ENCODE measurements around the gene ETAA1.

The ETAA1 gene

DNA sequence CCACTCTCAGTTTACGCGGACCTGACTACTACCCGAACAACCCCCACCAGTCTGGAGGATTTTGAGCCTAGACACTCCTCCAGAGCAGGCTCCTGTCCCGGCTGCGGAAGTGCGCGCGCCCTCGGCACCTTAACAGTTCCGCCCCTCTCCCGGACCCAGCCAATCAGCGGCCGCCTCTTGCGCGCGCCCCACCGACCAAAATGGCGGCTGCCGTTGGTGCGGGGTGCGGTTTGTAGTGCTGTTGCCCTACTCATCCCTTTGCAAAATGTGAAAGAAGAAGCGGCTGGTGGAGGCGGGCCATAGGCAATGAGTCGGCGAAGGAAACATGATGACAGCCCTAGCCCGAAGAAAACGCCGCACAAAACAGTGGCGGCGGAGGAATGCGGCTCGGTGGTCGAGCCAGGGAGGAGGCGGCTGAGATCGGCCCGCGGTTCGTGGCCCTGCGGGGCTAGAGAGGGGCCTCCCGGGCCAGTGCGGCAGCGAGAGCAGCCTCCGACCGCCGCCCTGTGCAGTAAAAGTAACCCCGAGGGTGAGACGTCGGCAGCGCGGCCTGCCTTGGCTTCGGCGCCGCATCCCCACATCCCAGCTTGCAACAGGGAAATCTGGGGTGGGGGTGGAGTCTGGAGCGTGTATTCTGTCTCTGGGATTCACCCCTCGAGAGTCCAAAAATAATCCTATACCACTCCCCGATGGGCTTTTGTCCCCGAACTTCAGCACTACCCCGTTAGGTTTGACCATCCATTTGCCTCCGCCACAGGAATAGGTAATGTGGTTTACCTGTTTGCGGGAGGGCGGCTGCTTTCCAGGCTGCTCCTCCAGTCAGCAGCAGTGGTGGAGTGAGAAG is at the start of gene ETAA1:
Gene ETAA1 (plus strand): TSS at position 191 of the 844 bp plus-strand sequence. CDS start 116 bp downstream, at position 307.
- FAIRE-seq (peak; percentile 76), DNase-seq (ENCODE audit: insufficient read length, low spot score) (peak; percentile 94)

DNA sequence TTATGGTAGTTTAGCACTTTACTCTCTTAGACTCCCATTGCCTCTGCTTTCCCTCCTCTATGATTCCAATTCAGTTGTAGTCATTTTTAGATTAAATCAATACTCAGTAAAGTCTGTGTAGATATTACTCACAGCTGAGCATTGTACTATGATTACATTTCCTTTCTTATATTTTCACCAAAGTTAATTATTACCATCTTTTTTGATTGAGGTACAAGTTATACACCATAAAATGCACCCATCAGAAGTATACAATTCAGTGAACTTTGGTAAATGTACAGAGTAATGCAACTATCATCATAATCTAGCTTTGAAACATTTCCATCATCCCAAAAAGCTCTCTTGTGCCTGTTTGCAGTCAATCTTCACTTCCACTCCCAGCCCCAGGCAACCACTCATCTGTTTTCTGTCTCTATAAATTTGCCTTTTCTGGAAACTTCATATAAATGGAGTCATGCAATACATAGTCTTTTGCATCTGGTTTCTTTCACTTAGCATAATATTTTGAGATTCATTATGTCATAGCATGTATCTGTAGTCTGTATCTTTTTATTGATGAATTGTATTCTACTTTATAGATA is 30.2 kb upstream of the ETAA1 start:
- FAIRE-seq (no peak), DNase-seq (ENCODE audit: insufficient read length, low spot score) (no peak)

DNA sequence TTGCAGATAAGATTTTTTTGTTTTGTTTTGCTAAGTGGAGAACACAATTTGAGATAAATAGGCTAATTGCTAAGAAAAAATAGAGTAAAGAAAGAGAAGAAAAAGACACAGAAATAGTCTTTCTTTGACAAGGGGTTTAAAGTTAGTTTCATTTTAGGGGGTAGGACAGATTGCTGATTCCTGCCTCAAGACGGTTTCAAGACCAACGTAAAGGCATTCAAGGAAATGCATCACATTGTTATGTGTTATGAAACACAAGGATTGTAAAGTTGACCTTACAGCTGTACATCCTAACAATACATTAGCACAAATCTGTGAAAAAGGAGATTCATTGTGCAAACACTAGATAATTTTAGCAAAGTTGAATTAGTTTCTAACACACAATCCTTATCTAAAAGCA is 22.7 kb upstream of the ETAA1 start:
- FAIRE-seq (peak; percentile 70), DNase-seq (ENCODE audit: insufficient read length, low spot score) (no peak)

DNA sequence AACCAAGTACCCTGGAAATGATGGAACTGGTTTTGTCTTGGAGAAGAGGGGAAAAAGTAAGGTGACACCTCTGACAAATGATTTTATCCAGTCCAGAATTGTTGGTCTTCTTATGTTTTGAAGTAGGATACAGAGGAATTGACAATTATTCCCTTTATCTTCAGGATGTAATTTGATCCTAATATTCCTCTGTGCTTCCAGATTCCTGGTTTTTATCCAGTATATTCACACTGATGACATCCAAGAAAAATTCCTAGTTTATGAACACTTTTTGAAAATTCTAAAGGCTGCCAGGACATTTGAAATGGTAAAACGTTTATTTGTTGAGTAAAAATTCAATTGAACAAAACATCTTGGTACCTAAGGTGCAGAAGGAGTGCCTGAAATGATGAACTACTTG is 22.2 kb upstream of the ETAA1 start:
- DNase-seq (ENCODE audit: insufficient read length, low spot score) (no peak), FAIRE-seq (no peak)

DNA sequence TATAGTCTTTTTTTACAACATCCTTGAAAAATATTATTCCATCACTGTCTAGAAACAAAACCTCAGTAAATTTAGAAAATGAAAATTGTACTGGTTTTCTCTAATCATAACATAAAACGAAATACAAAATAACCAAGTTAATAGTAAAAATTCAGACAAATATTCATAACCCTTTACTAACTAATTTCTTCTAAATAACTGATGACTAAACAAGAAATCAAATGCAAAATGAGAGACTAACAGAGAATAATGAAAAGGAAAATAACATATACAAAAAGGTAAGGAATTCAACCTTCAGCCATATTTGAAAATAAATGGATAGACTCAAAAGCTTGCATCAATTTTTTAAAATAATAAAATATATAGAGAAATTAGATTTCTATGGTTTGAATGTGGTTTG is 18.6 kb upstream of the ETAA1 start:
- no peak for DNase-seq (ENCODE audit: insufficient read length, low spot score)
- FAIRE-seq: no peak

DNA sequence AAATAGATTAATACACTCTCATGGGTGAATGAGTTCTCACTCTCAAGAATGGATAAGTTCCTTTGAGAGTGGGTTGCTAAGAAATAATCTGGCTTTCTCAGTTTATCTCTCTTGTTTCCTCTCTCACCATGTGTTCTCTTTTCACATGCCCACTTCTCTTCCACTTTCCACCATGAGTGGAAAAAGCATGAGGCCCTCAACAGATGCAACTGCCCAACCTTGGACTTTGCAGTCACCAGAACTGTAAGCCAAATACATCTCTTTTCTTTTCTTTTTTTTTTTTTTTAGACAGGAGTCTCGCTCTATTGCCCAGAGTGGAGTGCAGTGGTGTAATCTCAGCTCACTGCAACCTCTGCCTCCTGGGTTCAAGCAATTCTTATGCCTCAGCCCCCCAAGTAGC is 18.1 kb upstream of the ETAA1 start:
- DNase-seq (ENCODE audit: insufficient read length, low spot score) (no peak), FAIRE-seq (no peak)

DNA sequence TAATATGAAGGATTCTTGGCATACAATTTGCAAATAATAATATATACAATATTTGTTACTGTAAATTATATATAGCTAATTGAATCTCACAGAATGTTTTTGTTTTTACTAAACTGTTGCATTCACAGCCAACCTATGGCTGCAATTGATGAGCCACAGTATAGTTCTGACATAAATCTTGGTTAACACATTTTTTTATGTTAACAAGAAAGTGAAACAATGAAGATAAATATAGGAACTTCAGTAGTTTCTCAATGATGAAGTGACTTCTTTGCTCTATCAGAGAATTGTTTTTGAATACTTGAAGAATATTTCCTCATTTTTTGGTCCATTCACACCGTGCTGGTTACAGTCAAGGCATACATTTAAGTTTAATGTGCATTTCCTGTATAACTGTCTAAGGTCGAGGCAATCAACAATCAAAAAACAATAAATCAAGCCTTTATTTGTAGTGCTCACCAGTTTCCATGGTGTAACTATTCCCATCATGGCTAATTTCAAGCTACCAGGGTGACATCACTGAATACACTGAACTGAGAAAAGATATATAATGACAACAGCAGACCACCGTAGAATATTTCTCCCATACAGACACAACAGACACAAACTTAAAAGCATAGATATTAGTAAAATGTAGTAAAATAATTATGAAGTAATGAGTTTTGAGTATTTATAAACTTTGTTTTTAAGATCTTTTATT is 12.9 kb upstream of the ETAA1 start:
- DNase-seq (ENCODE audit: insufficient read length, low spot score) (no peak), FAIRE-seq (no peak)

DNA sequence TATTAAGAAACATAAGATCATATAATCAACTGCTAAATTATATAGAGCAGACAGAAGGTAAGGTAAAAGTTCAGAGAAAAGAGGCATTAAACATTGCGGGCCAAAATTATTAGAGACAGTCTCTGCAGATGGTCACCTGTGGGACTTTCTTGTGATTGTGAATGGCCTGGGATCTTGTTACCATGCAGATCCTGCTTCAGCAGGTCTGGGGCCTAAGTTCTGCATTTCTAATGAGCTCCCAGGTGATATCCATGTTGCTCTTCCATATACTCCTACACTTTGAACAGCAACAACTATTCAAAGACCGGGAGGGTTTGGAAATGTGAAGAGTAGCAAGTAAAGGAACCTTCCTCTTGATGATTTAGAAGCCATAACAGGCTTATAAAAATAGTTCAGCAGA is 8.5 kb upstream of the ETAA1 start:
- DNase-seq (ENCODE audit: insufficient read length, low spot score) (no peak), FAIRE-seq (no peak)

DNA sequence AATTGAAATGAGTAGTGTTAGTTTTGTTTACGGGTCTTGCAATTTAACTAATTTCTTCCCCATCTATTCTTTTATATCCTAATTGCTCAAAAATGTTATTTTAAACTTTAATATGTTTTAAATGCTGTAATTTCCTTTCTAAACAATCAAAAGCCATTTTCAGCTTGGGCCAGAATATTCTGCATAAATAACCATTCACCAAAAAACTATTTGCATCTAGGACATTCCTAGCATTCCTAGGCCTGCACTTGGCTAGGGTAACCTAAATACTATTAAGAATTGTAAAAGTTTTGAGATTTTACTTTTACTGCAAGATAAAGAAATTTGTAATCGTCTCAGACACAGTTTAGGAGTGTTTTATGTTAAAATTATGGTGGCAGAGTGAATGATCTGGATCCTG is 7.8 kb upstream of the ETAA1 start:
- no peak for DNase-seq (ENCODE audit: insufficient read length, low spot score)
- no peak for FAIRE-seq

DNA sequence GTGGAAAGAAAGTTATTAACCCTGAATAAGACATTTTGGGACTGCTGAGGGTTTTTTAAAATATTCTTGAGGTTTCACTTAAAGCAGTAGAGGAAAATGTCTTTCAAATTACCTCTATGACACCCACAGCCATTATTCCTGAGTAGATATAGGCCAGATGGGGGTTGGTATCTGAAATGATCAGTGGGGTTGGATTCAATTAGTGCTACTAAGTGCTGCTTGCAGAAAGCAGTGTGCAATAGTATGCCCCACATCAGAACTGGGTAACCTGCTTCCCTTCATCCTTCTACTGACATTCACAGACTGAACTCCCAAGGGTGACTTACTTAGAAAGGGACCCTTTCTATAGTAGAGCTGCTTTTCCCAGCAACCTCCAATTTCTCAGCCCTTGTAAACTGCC is 7.3 kb upstream of the ETAA1 start:
- FAIRE-seq (no peak), DNase-seq (ENCODE audit: insufficient read length, low spot score) (no peak)

DNA sequence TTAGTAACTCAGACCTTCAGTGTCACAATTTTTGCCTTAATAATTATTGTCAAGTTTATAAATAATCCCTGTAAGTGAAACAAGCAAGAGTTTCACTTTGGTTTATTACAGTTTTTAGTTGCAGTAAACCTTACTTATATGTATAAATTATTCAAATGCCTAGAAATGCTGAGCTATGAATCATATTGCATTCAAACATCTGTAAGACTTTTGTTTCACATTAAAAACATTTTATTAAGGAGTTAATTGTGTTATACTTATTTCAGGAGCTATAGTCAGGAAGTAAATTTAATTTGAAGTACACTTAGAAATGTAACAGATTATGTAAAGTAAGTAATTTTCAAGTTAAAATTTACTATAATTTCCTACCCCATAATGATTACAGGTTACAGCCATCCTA is 3.9 kb upstream of the ETAA1 start:
- FAIRE-seq: no peak
- DNase-seq (ENCODE audit: insufficient read length, low spot score): no peak

DNA sequence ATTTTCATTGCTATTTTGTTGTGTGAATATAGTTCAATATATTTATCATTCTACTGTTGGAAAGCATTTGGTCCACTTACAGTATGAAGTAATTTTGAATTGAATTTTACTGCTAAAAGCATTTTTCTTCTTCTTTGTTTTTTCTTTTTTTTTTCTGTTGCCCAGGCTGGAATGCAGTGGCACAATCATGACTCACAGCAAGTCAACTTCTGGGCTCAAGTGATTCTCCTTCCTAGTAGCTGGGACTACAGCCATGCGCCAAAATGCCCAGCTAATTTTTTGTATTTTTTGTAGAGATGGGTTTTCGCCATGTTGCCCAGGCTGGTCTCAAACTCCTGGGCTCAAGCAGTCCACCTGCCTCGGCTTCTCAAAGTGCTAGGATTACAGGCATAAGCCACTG is 2.4 kb upstream of the ETAA1 start:
- no peak for DNase-seq (ENCODE audit: insufficient read length, low spot score)
- no peak for FAIRE-seq

DNA sequence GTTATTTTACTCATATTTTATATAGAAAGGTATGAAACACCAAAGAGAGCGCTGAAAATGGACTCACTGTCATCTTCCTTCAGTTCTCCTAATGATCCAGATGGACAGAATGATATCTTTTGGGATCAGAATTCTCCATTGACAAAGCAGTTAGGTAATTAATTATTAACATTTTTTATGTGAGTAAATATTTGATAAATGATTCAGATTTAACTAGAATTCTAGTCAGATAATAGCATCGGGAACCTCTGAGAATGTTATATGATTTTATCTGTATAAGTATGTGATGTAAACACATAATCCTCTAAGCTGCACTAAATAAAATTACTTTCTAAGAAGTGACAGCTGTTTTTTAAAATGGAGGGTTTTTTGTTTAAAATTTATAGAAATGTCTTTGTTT is 2.0 kb downstream of the ETAA1 start:
- DNase-seq (ENCODE audit: insufficient read length, low spot score) (no peak), FAIRE-seq (no peak)

DNA sequence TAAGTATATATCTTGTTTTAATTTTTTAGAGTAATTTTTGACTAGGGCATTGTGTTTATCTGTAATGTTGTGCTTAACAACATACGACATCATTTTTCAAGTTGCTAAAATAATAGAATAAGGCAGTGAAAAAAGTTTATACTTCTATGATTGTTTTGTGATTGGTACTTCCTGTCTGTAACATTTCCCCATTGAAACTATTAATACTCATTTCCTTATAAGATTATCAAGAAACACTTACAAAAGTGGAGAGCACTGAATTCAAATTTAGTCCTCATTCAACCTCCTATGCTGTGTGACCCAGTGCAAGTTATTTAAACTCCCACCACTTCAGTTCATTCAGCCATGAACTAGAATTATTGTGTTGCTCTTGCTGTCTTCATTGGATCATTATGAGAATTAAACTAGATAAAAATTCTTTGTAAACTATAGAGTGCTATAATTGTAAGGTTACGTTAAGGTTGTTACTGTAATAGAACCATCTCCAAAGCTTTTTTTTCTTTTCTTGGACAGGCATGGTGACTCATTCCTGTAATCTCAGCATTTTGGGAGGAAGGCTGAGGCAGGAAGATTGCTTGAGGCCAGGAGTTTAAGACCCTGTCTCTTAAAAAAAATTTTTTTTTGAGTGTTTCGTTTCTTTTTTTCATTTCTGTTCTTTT is 2.8 kb downstream of the ETAA1 start:
- FAIRE-seq: no peak

DNA sequence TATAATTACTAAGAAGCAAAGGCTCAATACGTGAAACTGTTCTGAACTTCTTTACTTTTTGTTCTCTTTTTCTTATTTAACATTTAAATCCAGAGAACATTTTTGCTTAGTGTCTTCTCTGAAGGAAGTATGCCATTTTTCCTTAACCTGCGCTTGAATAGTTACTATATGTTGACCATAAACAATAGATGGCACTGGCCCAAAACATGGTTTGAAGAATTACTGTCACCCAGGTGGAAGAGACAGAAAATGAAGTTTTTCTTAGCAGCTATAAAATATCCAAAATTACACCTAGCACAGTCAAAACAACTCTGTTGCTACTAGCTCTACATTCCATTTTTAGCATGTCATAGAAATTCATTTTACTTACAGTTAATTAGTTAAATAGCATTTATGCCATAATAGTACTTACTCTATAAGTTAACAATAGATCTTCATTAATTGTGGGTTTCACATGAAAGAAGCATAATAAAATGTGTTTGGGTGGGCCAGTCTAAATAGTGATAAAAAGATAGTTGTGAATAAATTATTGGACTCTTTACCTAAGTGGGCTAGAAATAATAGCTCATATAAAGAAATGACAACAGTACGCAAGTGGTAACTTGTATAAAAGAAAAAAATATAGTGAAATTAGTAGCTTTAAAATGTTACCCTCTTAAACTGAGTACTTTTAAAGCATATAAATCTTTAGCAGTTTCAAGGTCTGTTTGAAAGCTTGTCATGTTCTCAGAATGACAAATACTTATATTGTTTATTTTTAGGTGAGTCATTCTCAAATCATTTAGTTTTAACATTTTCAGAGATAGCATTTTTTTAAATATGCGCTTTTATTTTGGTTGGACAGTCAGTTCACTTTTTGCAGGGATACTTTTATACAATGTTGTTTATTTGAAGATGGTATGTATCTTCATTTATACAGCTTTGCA is 3.7 kb downstream of the ETAA1 start:
- DNase-seq (ENCODE audit: insufficient read length, low spot score) (no peak), FAIRE-seq (no peak)

More for the DNA sequence above, 2.8 kb downstream of the ETAA1 start:
- DNase-seq (ENCODE audit: insufficient read length, low spot score): no peak

DNA sequence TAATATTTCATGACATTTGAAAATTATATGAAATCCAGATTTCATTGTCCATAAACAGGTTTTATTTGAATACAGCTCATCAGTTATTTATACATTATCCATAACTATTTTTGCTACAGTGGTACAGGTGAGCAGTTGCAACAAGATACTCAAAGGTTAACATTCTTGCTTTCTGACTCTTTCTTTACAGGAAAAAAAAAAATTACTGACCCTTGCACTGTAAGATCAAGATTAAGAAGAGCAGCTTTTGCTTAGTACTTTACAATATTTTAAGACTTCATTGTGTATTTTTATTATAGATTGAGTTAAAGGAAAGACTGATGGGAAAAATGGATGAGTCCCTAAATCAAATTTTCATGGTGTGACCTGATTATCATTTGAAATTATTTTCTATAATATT is 11.2 kb downstream of the ETAA1 start:
- FAIRE-seq (no peak), DNase-seq (ENCODE audit: insufficient read length, low spot score) (no peak)

DNA sequence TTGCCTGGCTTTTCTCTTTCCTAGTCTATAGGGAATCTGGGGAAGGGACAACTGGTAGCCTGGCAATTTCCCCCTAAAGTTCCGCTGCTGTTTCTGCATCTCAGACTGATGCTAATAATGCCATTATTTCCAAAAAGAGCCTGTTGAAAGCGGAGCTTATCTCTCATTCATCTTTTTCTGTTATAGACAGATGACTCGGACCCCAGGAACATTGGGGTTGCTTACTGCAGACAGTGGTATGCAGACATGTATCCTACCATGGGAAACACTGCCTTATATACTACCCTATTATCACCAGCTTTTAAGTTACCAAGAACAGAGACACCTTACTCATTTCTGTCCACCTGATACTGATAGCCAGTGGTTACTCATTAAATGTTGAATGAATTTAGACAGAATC is 15.3 kb downstream of the ETAA1 start:
- DNase-seq (ENCODE audit: insufficient read length, low spot score): no peak
- FAIRE-seq: no peak

DNA sequence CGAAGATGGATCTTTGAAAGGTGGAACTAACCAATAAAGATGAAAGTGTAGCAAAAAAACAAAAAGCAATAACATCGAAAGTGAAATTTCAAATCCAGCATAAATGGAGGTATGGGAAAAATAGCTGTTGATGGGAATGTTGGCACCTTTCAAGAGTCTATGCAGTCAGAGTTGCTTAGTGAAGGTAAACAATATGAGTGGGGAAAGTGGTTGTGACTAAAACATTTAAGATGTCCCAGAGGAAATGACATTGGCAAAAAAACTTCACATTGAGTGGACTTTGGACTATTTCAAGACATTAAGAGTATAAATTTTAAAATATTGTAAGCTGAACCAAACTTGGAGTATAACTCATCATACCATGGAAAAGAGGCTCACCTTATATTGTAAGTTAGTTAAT is 17.7 kb downstream of the ETAA1 start:
- FAIRE-seq: no peak
- no peak for DNase-seq (ENCODE audit: insufficient read length, low spot score)

DNA sequence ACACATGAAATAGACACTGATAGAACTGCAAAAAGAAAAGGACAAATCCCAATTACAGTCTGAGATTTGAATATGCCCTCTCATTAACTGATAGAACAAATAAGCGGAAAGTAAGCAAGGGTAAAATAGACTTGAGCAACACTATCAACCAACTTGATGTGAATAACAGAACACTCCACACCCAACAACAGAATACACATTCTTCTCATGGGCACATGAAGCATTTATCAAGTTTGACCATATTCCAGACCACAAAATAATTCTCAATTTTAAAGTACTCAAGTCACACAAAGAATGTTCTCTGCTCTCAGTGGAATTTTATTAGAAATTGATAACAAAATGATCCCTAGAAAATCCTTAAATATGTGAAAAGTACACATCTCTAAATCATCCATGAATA is 19.0 kb downstream of the ETAA1 start:
- DNase-seq (ENCODE audit: insufficient read length, low spot score): no peak
- no peak for FAIRE-seq

DNA sequence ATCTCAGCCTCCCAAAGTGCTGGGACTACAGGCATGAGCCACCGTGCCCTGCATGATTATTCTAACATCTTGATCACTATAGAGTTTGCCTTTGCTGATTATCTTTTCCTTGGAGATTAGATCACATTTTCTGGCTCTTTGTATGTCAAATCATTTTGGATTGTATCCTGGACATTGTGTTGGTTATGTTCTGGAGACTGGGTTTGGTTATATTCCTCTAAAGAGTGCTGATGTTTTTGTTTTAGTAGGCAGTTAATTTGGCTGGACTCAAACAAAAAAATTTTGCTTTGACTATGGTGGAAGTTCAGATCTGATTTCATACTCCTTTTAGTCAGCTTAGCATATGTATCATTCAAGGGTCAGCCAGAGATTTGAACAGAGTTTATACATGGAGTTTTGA is 26.4 kb downstream of the ETAA1 start:
- no peak for FAIRE-seq
- DNase-seq (ENCODE audit: insufficient read length, low spot score): no peak

Measured in HTR-8/SVneo (cell line).